Activated T-cell treated with anti-CD3 and anti-CD28 coated beads for 24 hours (primary cell): Measurements from ENCODE around the gene ELL.

Experiments used
- DNase-seq: peaks from one replicate; pipeline ENCODE4 v3.0.0-alpha.2; 2020; ENCODE audit warnings: low read depth

Gene ELL

GRCh38 chr19:18445262-18445948 lies 76.5 kb downstream of the ELL start:
- DNase-seq = no peak

GRCh38 chr19:18444513-18444912 lies 77.4 kb downstream of the ELL start:
- no peak for DNase-seq

DNA sequence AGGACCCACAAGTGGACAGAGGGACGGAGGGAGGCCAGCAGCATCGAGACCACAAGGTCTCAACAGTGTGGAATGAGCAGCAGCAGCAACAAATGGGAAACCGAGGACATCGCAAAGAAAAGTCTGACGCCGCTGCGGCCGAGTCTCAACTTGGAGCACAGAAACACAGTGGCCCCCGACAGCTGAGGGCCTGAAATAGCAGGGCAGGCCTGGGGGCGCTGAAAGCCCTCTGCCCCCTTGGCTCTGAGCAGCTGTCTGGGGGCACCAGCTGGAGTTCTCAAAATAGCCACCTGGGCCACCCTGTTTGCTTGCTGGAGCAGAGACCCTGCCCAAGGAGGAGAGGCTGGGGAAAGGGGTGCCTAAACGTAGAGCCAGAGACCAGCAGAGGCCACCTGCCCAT lies 78.0 kb downstream of the ELL start:
- no peak for DNase-seq

- no peak for DNase-seq
Measured at GRCh38 chr19:18443406-18443805, 78.5 kb downstream of the ELL start.

DNA sequence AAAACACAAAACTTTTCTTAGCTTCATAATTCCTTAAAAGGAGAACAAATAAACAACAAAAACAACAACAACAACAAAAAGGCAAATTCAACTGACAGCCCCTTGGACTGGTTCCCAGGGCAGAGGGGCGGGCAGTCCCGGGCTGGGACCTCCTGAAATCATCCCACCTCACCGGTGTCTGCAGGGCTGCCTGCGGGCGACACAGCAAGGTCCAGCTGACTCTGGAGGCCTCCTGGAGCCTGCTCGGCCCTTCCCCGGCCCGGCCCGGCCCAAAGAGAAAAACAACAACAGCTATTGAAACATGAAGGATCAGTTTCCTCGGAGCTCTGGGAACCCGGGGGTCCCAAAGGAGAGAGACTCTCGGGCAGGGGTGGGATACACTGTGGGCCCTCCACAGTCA lies 78.9 kb downstream of the ELL start:
- DNase-seq = no peak

GRCh38 chr19:18441804-18442788 lies 79.8 kb downstream of the ELL start:
- no peak for DNase-seq

GRCh38 chr19:18440936-18441803 lies 80.7 kb downstream of the ELL start:
- no peak for DNase-seq

DNA sequence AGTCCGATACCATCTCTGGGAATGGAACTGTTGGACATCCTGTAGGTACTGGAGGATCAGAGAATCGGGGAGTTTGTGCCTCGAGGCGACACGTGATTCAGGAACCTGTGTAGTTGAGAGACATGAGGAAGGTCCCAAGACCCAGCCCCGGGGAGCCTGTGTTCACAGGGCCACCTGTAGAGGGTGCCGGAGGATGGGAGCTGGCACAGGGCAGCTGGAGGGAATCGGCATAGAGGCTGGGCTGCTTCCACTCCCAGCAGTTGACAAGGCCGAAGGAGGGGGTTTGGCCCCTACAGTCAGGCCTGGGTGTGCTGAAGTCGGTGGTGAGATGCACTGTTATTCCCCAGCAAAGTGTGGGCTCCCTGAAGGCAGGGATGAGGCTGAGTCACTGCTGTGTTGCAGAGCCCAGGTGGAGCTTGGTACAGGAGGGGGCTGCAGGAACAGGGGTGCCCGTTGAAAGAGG lies 81.4 kb downstream of the ELL start:
- no peak for DNase-seq

GRCh38 chr19:18439910-18440237 lies 82.0 kb downstream of the ELL start:
- DNase-seq = no peak

- DNase-seq = no peak
Measured at GRCh38 chr19:18439025-18439909, 82.6 kb downstream of the ELL start.

DNA sequence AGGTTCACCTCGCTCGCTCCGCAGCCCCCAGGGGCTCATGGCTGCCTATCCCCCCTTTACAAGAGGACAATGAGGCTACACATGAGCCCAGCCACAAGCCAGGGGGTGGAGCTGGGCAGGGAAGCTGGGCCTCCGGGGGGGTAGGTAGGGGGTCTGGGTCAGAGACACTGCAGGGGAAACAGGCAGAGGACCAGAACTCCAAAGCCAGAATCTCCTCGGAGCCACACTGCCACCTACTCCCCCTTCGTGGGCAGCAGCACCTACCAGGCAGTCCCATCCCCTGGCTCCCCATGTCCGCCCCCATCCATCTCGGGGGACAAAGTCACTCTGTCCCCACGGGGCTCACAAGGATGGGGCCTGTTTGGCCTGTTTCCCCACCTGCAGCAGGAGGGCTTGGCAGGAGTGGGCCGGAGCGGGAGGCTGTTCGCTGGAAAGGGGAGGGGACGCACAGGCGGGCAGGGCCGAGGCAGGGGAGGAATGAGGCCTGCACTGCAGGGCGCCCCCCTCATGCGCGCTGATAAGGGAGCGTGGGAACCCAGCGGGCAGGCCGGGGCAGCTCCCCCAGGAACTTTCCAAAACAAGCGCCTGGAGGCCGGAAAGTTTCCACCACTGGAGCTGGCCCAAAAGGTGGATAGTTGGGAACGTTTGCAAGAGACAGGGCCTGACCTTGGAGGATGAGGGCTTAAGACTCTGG lies 83.4 kb downstream of the ELL start:
- DNase-seq = no peak

GRCh38 chr19:18437491-18438330 lies 84.2 kb downstream of the ELL start, which contains the start of gene ISYNA1:
Gene ISYNA1, minus strand, starts transcription at chr19:18438133. Its CDS starts 154 bp downstream, at chr19:18437979.
- no peak for DNase-seq

DNA sequence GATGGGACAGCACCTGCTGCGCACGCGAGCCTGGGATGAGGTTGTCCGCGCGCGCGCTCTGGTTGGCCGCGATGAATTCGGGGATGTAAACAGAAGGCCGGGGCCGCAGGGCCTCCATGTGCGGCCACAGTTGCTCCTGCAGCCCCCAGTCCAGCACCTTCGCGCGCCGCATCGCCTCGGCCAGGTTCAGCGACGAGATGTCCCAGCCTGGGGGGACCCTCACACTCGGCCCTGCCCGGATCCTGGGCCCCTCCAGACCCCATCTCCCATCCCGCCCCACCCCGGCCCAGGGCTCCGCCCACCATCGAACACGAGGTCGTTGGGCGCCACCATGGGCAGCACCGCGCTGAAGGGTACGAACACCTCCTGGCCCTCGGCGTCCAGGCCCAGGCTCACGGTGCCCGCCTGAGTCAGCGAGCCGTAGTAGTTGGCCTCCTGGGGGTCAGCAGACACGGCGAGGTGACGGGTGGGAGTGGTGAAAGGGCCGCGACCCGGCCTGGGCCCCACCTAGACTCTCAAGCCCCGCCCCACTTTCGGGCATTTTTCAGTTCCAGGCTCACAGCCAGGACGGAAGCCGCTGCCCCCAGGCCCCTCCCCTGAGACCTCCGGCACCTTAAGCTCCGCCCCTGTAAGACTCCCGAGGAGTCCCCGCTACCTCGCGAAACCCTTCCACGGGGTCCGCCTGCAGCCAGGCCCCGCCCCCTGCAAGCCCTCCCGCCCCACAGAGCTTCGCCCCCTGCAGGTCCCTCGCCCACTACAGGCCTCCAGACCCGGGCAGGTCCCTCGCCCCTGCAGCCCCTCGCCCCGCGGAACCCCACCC lies 85.0 kb downstream of the ELL start:
- DNase-seq = peak; percentile 61

GRCh38 chr19:18435842-18436670 lies 85.8 kb downstream of the ELL start:
- DNase-seq = no peak

- no peak for DNase-seq
Measured at GRCh38 chr19:18435178-18435841, 86.6 kb downstream of the ELL start.

GRCh38 chr19:18434411-18435175 lies 87.3 kb downstream of the ELL start:
- DNase-seq = no peak
